Measurements from ENCODE around the gene GET4.

Gene GET4

DNA sequence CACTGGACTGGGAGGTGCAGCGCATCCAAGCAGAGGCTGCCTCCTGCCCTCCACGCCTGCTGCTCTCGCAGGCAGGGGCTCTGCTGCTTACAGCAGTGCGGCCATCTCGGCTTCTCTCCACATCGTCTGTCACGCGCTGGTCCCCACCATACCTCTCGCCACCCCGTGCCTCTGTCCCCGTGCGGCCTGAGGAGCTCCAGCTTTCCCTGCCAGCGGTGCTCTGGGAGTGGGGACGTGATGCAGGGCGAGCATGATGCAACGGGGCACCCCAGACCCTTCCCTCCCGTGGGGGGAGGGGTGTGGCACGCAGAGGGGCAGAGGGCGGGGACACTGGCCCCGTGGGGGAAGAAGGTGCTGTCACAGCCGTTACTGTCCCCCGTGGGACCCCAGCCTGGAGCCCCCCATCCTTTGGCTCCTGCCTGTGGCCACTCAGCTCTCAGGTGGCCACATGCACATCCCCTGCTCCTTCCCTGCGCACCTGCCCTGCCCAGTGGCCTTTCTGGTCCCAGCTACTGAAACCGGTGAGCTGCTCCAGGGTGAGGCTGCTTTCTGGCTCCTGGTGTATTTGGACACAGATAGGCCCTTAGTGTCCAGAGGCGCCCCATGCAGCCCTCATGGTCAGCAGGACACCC is 9.0 kb downstream of the GET4 start:
- Histone ChIP-seq H3K4me1 (ENCODE audit: control insufficient read depth, insufficient read depth, low read length) (no peaks in the 10 kb centered on the region), H3K27ac (ENCODE audit: insufficient read depth, low read depth, low read length, poor library complexity, severe bottlenecking) (no peak overlapping the region), H3K36me3 (ENCODE audit: control insufficient read depth, insufficient read depth, low read length) (peaks cover 6% of the 10 kb centered on the region), H3K27me3 (ENCODE audit: control insufficient read depth, insufficient read depth, low read length, poor library complexity, severe bottlenecking) (no peaks in the 10 kb centered on the region), H3K9me3 (ENCODE audit: control insufficient read depth, low read length) (no peaks in the 10 kb centered on the region), H3K4me3 (ENCODE audit: insufficient read depth, low read depth, low read length) (no peak overlapping the region)
- 92 to 93% methylated on average over 25 of the region's 25 CpGs for WGBS, 2 experiments

DNA sequence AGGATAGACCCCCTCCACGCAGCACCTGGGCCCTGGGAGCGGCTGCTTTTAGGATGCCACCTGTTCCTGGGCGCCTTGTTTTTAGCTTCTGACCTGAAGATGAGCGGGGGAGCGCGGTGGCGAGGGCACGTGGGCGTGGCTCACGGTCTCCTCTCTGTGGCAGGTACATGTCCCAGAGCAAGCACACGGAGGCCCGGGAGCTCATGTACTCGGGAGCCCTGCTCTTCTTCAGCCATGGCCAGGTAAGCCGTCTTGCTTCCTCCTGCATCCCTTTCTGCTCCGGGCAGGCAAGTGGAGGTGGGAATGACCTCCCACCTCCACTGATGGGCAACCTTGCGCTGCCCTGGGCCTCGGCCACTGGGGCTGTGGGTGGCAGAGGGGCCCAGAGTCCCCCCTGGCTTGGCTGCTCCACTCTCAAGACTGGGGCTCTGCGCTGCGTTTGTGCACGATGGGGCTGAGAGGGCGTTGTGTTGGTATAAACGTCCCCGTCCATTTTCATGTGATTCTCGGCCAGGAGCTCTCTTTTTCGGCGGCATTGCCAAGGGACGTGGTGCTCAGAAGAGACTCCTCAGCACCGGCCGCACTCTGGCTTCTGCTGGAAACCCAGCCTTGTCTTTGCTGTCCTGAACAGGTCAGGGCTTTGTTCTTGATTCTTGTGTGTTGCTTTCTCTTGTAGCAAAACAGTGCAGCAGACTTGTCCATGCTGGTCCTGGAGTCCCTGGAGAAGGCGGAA is 9.7 kb downstream of the GET4 start:
- Histone ChIP-seq H3K4me1 (ENCODE audit: control insufficient read depth, insufficient read depth, low read length) (no peaks in the 10 kb centered on the region), H3K27me3 (ENCODE audit: control insufficient read depth, insufficient read depth, low read length, poor library complexity, severe bottlenecking) (no peaks in the 10 kb centered on the region), H3K9me3 (ENCODE audit: control insufficient read depth, low read length) (no peaks in the 10 kb centered on the region), H3K27ac (ENCODE audit: insufficient read depth, low read depth, low read length, poor library complexity, severe bottlenecking) (no peak overlapping the region), H3K4me3 (ENCODE audit: insufficient read depth, low read depth, low read length) (no peak overlapping the region), H3K36me3 (ENCODE audit: control insufficient read depth, insufficient read depth, low read length) (peaks cover 13% of the 10 kb centered on the region)
- 88 to 89% methylated on average over 30 of the region's 30 CpGs for WGBS, 2 experiments

DNA sequence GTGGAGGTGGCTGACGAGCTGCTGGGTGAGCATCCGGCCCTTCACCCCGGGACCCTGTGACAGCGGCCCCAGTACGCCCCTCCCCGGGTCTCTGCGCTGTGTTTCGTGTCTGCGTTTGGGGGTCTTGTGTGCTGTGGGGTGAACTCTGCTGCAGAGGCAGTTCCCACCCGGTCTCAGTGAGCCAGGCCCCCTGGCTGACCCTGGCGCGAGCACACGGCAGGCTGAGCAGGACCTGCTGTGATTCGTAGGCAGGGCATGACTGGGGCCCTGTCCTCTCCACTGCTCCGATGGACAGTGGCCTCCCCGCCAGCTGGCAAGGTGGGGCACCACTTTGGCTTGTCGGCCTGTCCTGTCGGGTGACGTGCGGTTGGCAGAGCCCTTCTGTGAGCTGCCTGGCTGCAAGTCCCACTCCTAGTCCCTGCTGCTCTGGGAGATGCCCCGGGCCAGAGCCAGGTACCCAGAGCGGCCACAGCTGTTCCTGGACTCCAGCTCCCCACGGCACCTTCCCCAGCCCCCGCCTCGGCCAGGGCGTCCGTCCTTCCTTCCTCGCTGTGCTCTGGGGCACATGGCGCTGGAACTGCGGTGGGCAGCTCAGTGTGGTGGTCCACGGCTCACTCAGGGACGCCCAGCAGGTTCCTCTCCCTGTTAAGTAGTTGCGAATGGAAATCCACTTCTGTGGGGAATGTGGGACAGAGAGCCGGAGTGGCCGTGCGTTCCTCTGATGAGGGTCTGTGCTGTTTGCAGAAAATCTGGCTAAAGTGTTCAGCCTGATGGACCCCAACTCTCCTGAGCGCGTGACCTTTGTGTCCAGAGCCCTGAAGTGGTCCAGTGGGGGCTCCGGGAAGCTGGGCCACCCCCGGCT is 10.5 kb downstream of the GET4 start:
- H3K27ac ChIP-seq (ENCODE audit: insufficient read depth, low read depth, low read length, poor library complexity, severe bottlenecking), result no peak overlapping the region
- H3K4me3 ChIP-seq (ENCODE audit: insufficient read depth, low read depth, low read length), result no peak overlapping the region
- no peaks in the 10 kb centered on the region for H3K4me1 ChIP-seq (ENCODE audit: control insufficient read depth, insufficient read depth, low read length)
- no peaks in the 10 kb centered on the region for H3K9me3 ChIP-seq (ENCODE audit: control insufficient read depth, low read length)
- H3K27me3 ChIP-seq (ENCODE audit: control insufficient read depth, insufficient read depth, low read length, poor library complexity, severe bottlenecking), result no peaks in the 10 kb centered on the region
- H3K36me3 ChIP-seq (ENCODE audit: control insufficient read depth, insufficient read depth, low read length), result peaks cover 13% of the 10 kb centered on the region
- 96% methylated on average over 40 of the region's 40 CpGs for WGBS, 2 experiments

DNA sequence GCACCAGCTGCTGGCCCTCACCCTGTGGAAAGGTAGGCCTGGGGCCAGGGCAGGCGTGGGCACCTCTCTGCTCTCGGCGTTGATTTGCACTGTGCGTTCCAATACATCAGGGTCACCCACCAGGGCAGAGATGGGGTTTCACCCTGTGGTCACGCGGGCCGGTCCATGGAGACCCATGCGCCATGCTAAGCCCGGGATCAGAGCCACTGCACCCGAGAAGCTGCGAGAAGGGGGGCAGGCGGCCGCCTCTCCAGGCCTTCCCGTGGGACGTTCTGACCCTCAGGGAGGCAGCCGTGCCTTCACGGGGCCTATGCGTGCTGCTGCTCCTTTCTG is 11.1 kb downstream of the GET4 start:
- H3K36me3 ChIP-seq (ENCODE audit: control insufficient read depth, insufficient read depth, low read length), result peaks cover 13% of the 10 kb centered on the region
- H3K27ac ChIP-seq (ENCODE audit: insufficient read depth, low read depth, low read length, poor library complexity, severe bottlenecking), result no peak overlapping the region
- WGBS, 2 experiments, result 95 to 96% methylated on average over 18 of the region's 18 CpGs
- H3K4me1 ChIP-seq (ENCODE audit: control insufficient read depth, insufficient read depth, low read length), result no peaks in the 10 kb centered on the region
- no peaks in the 10 kb centered on the region for H3K27me3 ChIP-seq (ENCODE audit: control insufficient read depth, insufficient read depth, low read length, poor library complexity, severe bottlenecking)
- H3K9me3 ChIP-seq (ENCODE audit: control insufficient read depth, low read length), result no peaks in the 10 kb centered on the region
- no peak overlapping the region for H3K4me3 ChIP-seq (ENCODE audit: insufficient read depth, low read depth, low read length)

DNA sequence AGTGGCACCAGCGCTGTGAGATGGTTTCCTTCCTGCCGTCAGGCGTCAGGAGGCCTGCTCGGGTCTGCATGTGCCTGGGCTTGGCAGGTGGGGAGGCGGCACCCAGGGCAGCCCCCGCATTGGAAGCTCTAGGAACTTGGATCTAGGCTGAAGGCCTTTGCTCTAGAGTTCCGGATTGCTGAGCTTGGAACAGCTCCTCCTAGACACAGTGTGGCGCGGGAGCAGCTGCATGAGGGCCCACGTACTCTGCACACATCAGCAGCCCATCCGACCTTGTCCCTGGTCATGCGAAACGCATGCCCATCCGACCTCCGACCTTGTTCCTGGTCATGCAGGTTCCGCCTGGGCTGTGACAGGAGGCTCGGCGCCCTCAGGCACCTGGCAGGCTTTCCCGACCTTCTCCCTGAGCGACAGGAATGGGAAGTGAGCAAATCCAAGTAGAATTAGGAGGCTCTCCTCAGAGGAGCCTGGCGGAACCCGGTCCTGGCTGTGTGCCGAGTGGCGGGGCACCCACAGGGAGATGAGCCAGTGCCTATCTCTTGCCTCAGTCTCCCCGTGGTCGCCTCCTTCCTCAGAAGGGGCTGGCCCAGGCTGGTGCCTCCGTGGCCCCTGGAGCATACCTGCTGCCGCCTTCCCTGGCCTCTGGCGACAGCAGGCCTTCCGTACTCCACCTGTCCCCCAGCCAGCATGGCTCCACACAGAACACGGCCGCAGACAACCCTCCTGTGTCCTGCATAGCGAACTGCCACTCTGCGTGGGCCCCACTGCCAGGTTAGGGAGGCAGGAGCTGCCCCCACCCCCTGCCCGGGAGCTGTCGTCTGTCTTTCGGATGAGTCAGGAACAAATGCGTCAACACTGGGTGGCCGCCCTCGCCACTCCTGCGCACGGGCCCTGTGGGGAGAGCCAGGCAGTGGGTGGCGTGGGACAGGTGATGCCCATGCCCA is 12.0 kb downstream of the GET4 start:
- 93 to 94% methylated on average over 43 of the region's 43 CpGs for WGBS, 2 experiments
- Histone ChIP-seq H3K27me3 (ENCODE audit: control insufficient read depth, insufficient read depth, low read length, poor library complexity, severe bottlenecking) (no peaks in the 10 kb centered on the region), H3K27ac (ENCODE audit: insufficient read depth, low read depth, low read length, poor library complexity, severe bottlenecking) (no peak overlapping the region), H3K36me3 (ENCODE audit: control insufficient read depth, insufficient read depth, low read length) (peaks cover 15% of the 10 kb centered on the region), H3K4me3 (ENCODE audit: insufficient read depth, low read depth, low read length) (no peak overlapping the region), H3K9me3 (ENCODE audit: control insufficient read depth, low read length) (no peaks in the 10 kb centered on the region), H3K4me1 (ENCODE audit: control insufficient read depth, insufficient read depth, low read length) (no peaks in the 10 kb centered on the region)

DNA sequence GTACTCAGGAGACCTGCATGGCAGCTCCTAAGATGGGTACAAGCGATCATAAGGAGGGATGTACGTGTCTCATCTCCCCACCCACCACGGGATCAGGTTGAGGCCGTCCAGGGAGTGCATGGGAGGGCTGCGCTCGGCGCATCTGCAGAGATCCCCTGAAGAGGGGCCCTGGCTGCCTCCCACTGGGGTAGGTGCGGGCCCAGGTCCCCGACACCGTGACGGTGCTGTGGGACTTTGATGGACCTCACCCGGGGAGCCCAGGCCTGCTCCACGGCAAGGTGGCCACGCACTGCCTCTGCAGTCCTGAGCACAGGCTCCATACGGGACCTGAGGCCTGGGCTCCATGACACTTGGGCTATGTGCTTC is 12.7 kb downstream of the GET4 start:
- WGBS, 2 experiments, result 81 to 84% methylated on average over 15 of the region's 15 CpGs
- no peaks in the 10 kb centered on the region for H3K4me1 ChIP-seq (ENCODE audit: control insufficient read depth, insufficient read depth, low read length)
- H3K27ac ChIP-seq (ENCODE audit: insufficient read depth, low read depth, low read length, poor library complexity, severe bottlenecking), result no peak overlapping the region
- H3K4me3 ChIP-seq (ENCODE audit: insufficient read depth, low read depth, low read length), result no peak overlapping the region
- H3K36me3 ChIP-seq (ENCODE audit: control insufficient read depth, insufficient read depth, low read length), result peaks cover 21% of the 10 kb centered on the region
- H3K27me3 ChIP-seq (ENCODE audit: control insufficient read depth, insufficient read depth, low read length, poor library complexity, severe bottlenecking), result no peaks in the 10 kb centered on the region
- no peaks in the 10 kb centered on the region for H3K9me3 ChIP-seq (ENCODE audit: control insufficient read depth, low read length)

DNA sequence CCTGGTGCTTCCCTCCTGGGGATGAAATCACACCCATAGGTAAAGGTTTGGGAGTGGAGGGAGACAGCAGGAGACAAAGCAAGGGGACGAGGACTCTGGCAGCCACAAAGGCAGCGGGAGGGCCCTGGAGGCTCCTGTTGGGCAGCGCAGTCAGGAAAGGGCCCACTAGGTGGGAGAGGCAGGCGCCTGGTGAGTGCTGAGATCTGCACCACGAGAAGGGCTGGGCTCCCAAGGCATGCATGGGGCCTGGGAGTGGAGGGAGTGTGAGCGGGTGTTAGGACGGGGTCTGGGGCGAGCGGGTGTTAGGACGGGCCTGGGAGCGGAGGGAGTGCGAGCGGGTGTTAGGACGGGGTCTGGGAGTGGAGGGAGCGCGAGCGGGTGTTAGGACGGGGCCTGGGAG is 13.0 kb downstream of the GET4 start:
- WGBS, 2 experiments, result 78 to 81% methylated on average over 8 of the region's 18 CpGs
- Histone ChIP-seq H3K9me3 (ENCODE audit: control insufficient read depth, low read length) (no peaks in the 10 kb centered on the region), H3K36me3 (ENCODE audit: control insufficient read depth, insufficient read depth, low read length) (peaks cover 25% of the 10 kb centered on the region), H3K4me1 (ENCODE audit: control insufficient read depth, insufficient read depth, low read length) (no peaks in the 10 kb centered on the region), H3K4me3 (ENCODE audit: insufficient read depth, low read depth, low read length) (no peak overlapping the region), H3K27me3 (ENCODE audit: control insufficient read depth, insufficient read depth, low read length, poor library complexity, severe bottlenecking) (no peaks in the 10 kb centered on the region), H3K27ac (ENCODE audit: insufficient read depth, low read depth, low read length, poor library complexity, severe bottlenecking) (no peak overlapping the region)

DNA sequence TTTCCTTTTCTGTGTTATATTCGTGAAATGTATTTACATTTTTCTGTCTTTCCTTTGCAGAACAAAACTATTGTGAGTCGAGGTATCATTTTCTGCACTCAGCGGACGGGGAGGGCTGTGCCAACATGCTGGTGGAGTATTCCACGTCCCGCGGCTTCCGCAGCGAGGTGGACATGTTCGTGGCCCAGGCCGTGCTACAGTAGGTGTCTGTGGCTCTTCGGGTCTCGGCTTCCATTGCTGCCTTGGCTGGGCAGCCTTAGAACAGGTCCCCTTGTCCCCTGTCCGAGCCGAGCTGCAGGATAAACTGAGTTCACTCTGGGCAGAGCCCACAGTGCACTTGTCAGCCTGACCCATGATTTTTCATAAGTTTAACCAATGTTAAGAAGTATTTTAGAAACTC is 14.5 kb downstream of the GET4 start:
- peaks cover 37% of the 10 kb centered on the region for H3K36me3 ChIP-seq (ENCODE audit: control insufficient read depth, insufficient read depth, low read length)
- 91 to 93% methylated on average over 15 of the region's 15 CpGs for WGBS, 2 experiments
- H3K27ac ChIP-seq (ENCODE audit: insufficient read depth, low read depth, low read length, poor library complexity, severe bottlenecking), result no peak overlapping the region
- no peaks in the 10 kb centered on the region for H3K27me3 ChIP-seq (ENCODE audit: control insufficient read depth, insufficient read depth, low read length, poor library complexity, severe bottlenecking)
- H3K9me3 ChIP-seq (ENCODE audit: control insufficient read depth, low read length), result no peaks in the 10 kb centered on the region
- H3K4me1 ChIP-seq (ENCODE audit: control insufficient read depth, insufficient read depth, low read length), result no peaks in the 10 kb centered on the region
- no peak overlapping the region for H3K4me3 ChIP-seq (ENCODE audit: insufficient read depth, low read depth, low read length)

DNA sequence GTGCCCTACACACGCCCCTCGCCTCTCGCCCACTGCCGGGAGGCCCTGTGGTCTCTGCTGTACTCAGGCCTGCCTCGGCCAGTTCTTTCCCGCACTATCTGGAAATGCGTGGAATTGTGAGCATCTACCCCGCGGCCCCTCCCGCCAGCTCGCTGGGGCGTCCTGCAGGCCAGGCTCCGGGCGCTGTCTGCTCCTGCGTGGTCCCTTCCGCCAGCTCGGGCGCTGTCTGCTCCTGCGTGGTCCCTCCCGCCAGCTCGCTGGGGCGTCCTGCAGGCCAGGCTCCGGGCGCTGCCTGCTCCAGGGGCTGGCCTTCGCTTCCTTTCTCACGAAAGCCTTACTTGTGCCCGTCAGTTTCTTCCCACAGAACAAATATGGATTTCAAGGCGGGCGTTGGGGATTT is 14.9 kb downstream of the GET4 start:
- peaks cover 38% of the 10 kb centered on the region for H3K36me3 ChIP-seq (ENCODE audit: control insufficient read depth, insufficient read depth, low read length)
- 96% methylated on average over 29 of the region's 29 CpGs for WGBS, 2 experiments

More for the DNA sequence above, 14.9 kb downstream of the GET4 start:
- no peak overlapping the region for H3K27ac ChIP-seq (ENCODE audit: insufficient read depth, low read depth, low read length, poor library complexity, severe bottlenecking)
- H3K4me3 ChIP-seq (ENCODE audit: insufficient read depth, low read depth, low read length), result no peak overlapping the region
- H3K27me3 ChIP-seq (ENCODE audit: control insufficient read depth, insufficient read depth, low read length, poor library complexity, severe bottlenecking), result no peaks in the 10 kb centered on the region
- H3K4me1 ChIP-seq (ENCODE audit: control insufficient read depth, insufficient read depth, low read length), result no peaks in the 10 kb centered on the region
- H3K9me3 ChIP-seq (ENCODE audit: control insufficient read depth, low read length), result no peaks in the 10 kb centered on the region
